Mesothelial cell of epicardium (in vitro differentiated cells): ENCODE measurements around the gene AIPL1. TPM values are rescaled to one million over a fixed set of nuclear protein-coding genes. Genes with fewer than 3 reads are reported as not detected.

Source experiments
- DNase-seq, 2 experiments: peaks; one replicate each; pipeline ENCODE4 v3.0.0; 2021; ENCODE audit warnings: low spot score in 2 of 2; ENCODE audit not compliant: unreplicated experiment in 2 of 2
- H3K27ac Mint-ChIP-seq: 2 replicates; pipeline ENCODE4 v1.8.0; 2021; ENCODE audit warnings: mixed read lengths
- H3K27me3 Mint-ChIP-seq: 2 replicates; pipeline ENCODE4 v1.8.0; 2021; ENCODE audit warnings: low read depth, mixed read lengths
- H3K36me3 Mint-ChIP-seq: 2 replicates; pipeline ENCODE4 v1.8.0; 2021; ENCODE audit warnings: mixed read lengths
- H3K4me1 Mint-ChIP-seq: 2 replicates; pipeline ENCODE4 v1.8.0; 2021; ENCODE audit warnings: mixed read lengths
- H3K4me3 Mint-ChIP-seq: 2 replicates; pipeline ENCODE4 v1.8.0; 2021; ENCODE audit warnings: mild to moderate bottlenecking, moderate library complexity, mixed read lengths
- H3K9me3 Mint-ChIP-seq: 2 replicates; pipeline ENCODE4 v1.8.0; 2021; ENCODE audit warnings: mixed read lengths
- CTCF ChIP-seq: fragments of 200-600 bp; sonication (generic); IDR thresholded peaks from one replicate; pipeline ENCODE4 v1.5.0; 2021; ENCODE audit warnings: antibody characterized with exemption; ENCODE audit not compliant: unreplicated experiment
- total RNA-seq: library from RNA; stranded (reverse); gene quantifications from 3 replicates; pipeline ENCODE4 v1.2.1, GENCODE V29; 2021

The AIPL1 gene
- total RNA-seq, 1 donor from 2014 or later: not detected

- H3K27ac Mint-ChIP-seq: no peak overlapping the region
- H3K4me1 Mint-ChIP-seq: peaks cover 16% of the 10 kb centered on the region
- no peaks in the 10 kb centered on the region for H3K36me3 Mint-ChIP-seq
- H3K4me3 Mint-ChIP-seq: no peak overlapping the region
- H3K27me3 Mint-ChIP-seq: peaks cover 39% of the 10 kb centered on the region
- no peaks in the 10 kb centered on the region for H3K9me3 Mint-ChIP-seq
- TF ChIP-seq CTCF: no peak
- no peak for DNase-seq
Observed at GRCh38 chr17:6478486-6478885, 43.6 kb upstream of the AIPL1 start.

- H3K27me3 Mint-ChIP-seq: peaks cover 34% of the 10 kb centered on the region
- H3K36me3 Mint-ChIP-seq: no peaks in the 10 kb centered on the region
Observed at GRCh38 chr17:6477831-6478383, 43.0 kb upstream of the AIPL1 start.

GRCh38 chr17:6476810-6477179, 41.9 kb upstream of the AIPL1 start:
- H3K4me3 Mint-ChIP-seq: no peak overlapping the region
- peaks cover 24% of the 10 kb centered on the region for H3K27me3 Mint-ChIP-seq
- peaks cover 20% of the 10 kb centered on the region for H3K4me1 Mint-ChIP-seq
- DNase-seq: no peak
- no peak overlapping the region for H3K27ac Mint-ChIP-seq
- TF ChIP-seq CTCF: no peak
- H3K9me3 Mint-ChIP-seq: no peaks in the 10 kb centered on the region
- H3K36me3 Mint-ChIP-seq: no peaks in the 10 kb centered on the region

More at GRCh38 chr17:6477831-6478383, 43.0 kb upstream of the AIPL1 start:
- H3K4me3 Mint-ChIP-seq: no peak overlapping the region
- H3K4me1 Mint-ChIP-seq: peaks cover 18% of the 10 kb centered on the region
- H3K27ac Mint-ChIP-seq: no peak overlapping the region
- DNase-seq: no peak
- H3K9me3 Mint-ChIP-seq: no peaks in the 10 kb centered on the region
- no peak for TF ChIP-seq CTCF

- Mint-ChIP-seq H3K27ac (no peak overlapping the region), H3K27me3 (peaks cover 20% of the 10 kb centered on the region), H3K36me3 (no peaks in the 10 kb centered on the region), H3K4me1 (peaks cover 20% of the 10 kb centered on the region), H3K4me3 (no peak overlapping the region), H3K9me3 (no peaks in the 10 kb centered on the region)
- DNase-seq: no peak
- no peak for TF ChIP-seq CTCF
Observed at GRCh38 chr17:6476076-6476809, 41.3 kb upstream of the AIPL1 start.

- DNase-seq: no peak
- Mint-ChIP-seq H3K36me3 (no peaks in the 10 kb centered on the region), H3K27ac (no peak overlapping the region), H3K27me3 (peaks cover 16% of the 10 kb centered on the region), H3K4me3 (no peak overlapping the region), H3K4me1 (peaks cover 18% of the 10 kb centered on the region), H3K9me3 (no peaks in the 10 kb centered on the region)
- TF ChIP-seq CTCF: no peak
Observed at GRCh38 chr17:6475411-6475810, 40.5 kb upstream of the AIPL1 start.
